Ectodermal cell (in vitro differentiated cells): ENCODE data around the gene GPD2.

ENCODE experiments used
- H3K27ac ChIP-seq: 2 replicates; pipeline ENCODE4 v1.7.0; 2013; ENCODE audit warnings: mild to moderate bottlenecking, low read depth, low read length; ENCODE audit not compliant: insufficient read depth, poor library complexity, severe bottlenecking
- H3K27me3 ChIP-seq: 2 replicates; pipeline ENCODE4 v1.7.0; 2013; ENCODE audit warnings: mild to moderate bottlenecking, low read length; ENCODE audit not compliant: insufficient read depth, control insufficient read depth, poor library complexity, severe bottlenecking
- H3K36me3 ChIP-seq: one replicate; pipeline ENCODE4 v1.7.0; 2013; ENCODE audit warnings: low read length; ENCODE audit not compliant: control insufficient read depth, insufficient read depth
- H3K4me1 ChIP-seq: one replicate; pipeline ENCODE4 v1.7.0; 2013; ENCODE audit warnings: low read length; ENCODE audit not compliant: control insufficient read depth, insufficient read depth
- H3K4me3 ChIP-seq: 2 replicates; pipeline ENCODE4 v1.7.0; 2013; ENCODE audit warnings: low read depth, low read length, control low read depth; ENCODE audit not compliant: insufficient read depth
- H3K9me3 ChIP-seq: 2 replicates; pipeline ENCODE4 v1.7.0; 2013; ENCODE audit warnings: mild to moderate bottlenecking, low read length, moderate library complexity; ENCODE audit not compliant: control insufficient read depth
- WGBS, 2 experiments: methylation state at CpG; one replicate each; pipeline ENCODE4 v1.1.7; 2013; ENCODE audit warnings: missing lambda C conversion rate in 2 of 2; 5-methylcytosine and 5-hydroxymethylcytosine counted together

GPD2 gene

DNA sequence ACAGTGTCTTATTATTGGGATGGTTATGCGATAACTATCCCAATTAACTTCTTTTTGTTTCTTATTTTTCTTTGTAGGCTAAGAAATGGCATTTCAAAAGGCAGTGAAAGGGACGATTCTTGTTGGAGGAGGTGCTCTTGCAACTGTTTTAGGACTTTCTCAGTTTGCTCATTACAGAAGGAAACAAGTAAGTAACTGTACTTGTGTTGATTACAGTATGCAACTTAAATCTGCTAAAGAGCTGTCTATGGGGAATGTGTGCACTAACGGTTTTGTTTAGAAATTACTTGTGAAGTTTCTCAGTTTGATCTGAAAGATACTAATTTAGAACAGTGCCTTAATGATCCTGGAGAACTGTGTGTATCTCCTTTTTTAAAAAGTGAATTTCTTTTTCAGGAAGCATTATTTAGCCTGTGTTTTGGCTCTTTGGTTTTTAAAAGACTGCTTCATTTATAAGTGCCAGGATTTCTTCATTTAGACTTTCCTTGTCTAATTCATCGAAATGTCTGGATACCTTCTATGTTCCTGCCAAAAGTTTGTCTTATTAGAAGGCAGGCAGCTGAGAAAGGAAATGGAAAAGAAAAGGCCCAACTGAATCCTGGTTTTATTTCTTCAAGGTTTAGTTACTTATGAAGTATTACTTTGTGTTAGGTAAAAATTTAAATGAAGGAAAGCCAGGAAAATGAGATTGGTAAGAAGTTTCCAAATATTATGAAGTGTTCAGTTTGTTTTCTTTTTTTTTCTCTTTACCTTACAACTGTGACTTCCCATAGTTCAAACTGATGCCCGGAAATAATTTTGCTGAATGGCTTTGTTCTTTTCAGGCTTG, 40.1 kb downstream of the GPD2 start:
- H3K27me3 ChIP-seq: no peaks in the 10 kb centered on the region
- no peak overlapping the region for H3K27ac ChIP-seq
- H3K9me3 ChIP-seq: no peaks in the 10 kb centered on the region
- WGBS, 2 experiments: 93 to 98% methylated on average over 4 to 5 of the region's 5 CpGs
- no peaks in the 10 kb centered on the region for H3K4me1 ChIP-seq
- no peak overlapping the region for H3K4me3 ChIP-seq
- H3K36me3 ChIP-seq: no peaks in the 10 kb centered on the region

DNA sequence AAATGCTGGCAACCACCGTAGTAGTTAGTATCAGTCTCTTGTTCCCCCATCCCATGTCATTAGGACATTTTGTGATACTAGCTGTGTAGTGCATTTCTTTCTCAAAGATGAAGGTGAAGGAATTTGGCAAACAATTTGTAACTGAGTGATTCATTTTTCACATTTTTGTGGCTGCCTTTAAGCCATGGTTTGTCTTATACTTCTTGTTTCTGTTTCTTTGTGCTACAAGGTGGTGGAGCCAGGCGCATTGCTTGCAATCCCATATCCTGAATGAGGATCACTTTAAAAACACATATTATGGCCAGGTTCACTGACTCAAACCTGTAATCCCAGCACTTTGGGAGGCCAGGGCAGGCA, 40.6 kb downstream of the GPD2 start:
- Histone ChIP-seq H3K4me1 (no peaks in the 10 kb centered on the region), H3K4me3 (no peak overlapping the region), H3K9me3 (no peaks in the 10 kb centered on the region), H3K36me3 (no peaks in the 10 kb centered on the region), H3K27me3 (no peaks in the 10 kb centered on the region), H3K27ac (no peak overlapping the region)
- WGBS, 2 experiments: 83 to 91% methylated on average over 2 of the region's 2 CpGs

DNA sequence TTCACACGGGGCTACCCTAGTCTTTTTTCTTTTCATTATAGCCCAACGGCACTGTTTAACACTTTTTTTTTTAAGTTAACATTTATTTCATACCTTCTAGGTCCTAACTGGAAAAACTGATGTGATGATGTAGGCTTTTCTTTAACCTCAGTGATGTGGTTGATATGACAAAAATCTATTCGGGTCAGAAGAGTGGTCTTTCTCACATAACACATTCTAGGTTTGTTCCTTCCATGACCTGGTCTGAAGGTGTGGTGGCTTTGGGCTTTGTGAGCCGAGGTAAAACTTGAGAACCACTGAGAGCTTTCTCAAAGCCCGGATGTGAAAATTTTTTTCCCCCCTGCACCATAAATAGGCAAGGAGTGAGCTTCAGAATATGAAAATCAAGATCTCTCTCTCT, 44.2 kb downstream of the GPD2 start:
- H3K4me1 ChIP-seq: no peaks in the 10 kb centered on the region
- H3K9me3 ChIP-seq: no peaks in the 10 kb centered on the region
- H3K4me3 ChIP-seq: no peak overlapping the region
- 86 to 91% methylated on average over 5 of the region's 5 CpGs for WGBS, 2 experiments
- no peaks in the 10 kb centered on the region for H3K36me3 ChIP-seq
- H3K27me3 ChIP-seq: no peaks in the 10 kb centered on the region
- H3K27ac ChIP-seq: no peak overlapping the region

DNA sequence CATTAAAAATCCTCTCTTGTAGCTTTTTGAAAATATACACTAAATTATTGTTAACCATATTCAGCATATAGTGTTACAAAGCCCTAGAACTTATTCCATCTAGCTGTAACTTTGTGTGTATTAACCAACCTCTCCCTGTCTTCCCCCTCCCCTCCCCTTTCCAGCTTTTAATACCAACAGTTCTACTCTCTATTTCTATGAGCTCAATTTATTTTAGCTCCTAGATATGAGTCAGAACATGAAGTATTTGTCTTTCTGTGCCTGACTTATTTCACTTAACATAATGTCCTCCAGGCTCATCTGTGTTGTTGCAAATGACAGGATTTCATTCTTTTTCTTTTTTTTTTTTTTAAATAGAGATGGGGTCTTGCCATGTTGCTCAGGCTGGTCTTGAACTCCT, 45.1 kb downstream of the GPD2 start:
- H3K27me3 ChIP-seq: no peaks in the 10 kb centered on the region
- H3K36me3 ChIP-seq: no peaks in the 10 kb centered on the region
- no peaks in the 10 kb centered on the region for H3K9me3 ChIP-seq
- H3K4me3 ChIP-seq: no peak overlapping the region
- H3K4me1 ChIP-seq: no peaks in the 10 kb centered on the region
- no peak overlapping the region for H3K27ac ChIP-seq

DNA sequence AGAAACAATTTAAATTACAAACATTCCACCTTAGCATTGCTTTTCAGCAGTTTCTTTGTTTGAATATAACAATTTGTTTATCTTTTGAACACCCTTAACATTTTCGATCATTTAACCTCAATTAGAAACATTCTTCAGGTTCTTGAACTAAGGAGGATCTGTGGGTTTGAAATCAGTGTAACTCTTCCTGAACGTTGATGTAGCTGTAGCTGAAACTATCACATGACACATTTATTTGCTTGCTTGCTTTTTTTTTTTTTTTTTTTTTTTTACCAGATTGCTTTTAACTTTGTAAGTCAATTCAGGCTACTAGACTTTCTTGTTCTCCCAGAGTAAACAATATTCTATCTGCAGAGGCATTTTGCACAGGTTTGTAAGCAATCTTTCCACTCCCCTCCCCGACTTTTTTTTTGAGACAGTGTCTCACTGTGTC, 47.6 kb downstream of the GPD2 start:
- Histone ChIP-seq H3K9me3 (no peaks in the 10 kb centered on the region), H3K4me3 (no peak overlapping the region), H3K27me3 (no peaks in the 10 kb centered on the region), H3K4me1 (no peaks in the 10 kb centered on the region), H3K27ac (no peak overlapping the region), H3K36me3 (no peaks in the 10 kb centered on the region)
- 83 to 92% methylated on average over 2 to 3 of the region's 3 CpGs for WGBS, 2 experiments

DNA sequence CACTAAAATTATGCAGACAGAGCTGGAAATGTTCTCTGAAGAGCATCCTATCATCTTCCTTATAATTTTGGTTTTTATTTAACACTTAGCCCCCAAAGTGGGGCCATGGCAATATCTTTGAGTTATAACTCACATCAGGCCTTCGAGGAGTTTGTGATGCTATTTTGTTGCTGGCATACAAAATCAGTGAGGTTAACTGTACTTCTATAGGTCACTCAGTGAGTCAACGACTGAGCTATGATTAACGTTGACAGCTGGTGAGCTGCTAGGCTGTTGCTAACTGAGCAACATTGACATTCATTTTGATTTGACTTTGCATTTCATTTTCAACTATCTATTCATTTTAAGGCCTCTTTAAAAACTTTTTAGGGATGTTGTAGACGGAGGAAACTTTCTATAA, 50.0 kb downstream of the GPD2 start:
- Histone ChIP-seq H3K27me3 (no peaks in the 10 kb centered on the region), H3K36me3 (no peaks in the 10 kb centered on the region), H3K27ac (no peak overlapping the region), H3K4me1 (no peaks in the 10 kb centered on the region), H3K9me3 (no peaks in the 10 kb centered on the region), H3K4me3 (no peak overlapping the region)
- 88 to 89% methylated on average over 3 of the region's 4 CpGs for WGBS, 2 experiments

DNA sequence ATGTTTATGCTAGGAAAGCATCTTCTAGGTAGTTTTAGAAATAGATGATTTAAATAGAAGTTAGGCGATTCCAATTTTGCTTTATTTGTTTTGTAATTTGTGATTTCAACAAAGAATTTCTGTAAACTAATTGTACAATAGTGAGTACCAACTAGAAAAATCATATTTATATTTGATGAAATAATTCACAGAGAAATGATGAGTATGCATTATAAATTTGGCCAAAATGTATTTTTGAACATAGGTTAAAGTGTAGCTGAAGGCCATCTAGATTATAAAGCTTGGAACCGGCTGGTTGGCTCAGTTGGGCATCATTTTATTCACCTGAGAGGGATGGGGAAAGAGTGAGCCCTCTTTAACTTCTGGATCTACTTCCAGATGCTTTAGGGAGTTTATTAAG, 50.4 kb downstream of the GPD2 start:
- WGBS, 2 experiments: 91 to 100% methylated on average over 1 to 2 of the region's 2 CpGs

DNA sequence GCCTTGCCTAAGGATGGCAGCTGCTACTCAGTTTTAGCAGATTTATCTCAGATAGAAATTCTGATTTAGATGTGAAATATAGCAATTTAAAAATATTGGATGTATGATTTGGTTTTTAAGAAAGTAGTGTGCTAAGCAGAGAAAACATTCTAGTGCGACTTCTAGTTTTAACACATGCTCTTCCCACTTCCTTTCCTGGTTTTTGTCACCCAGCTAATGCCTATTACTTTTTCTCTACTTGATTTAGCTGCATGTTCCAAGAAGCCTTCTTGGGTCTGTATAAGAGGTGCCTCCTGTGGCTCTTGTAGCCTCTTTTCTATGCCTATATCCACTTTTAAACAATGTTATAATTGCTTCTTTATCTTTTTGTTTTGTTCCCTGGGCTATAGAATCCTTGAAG, 53.0 kb downstream of the GPD2 start:
- no peaks in the 10 kb centered on the region for H3K36me3 ChIP-seq
- H3K27me3 ChIP-seq: no peaks in the 10 kb centered on the region
- H3K9me3 ChIP-seq: no peaks in the 10 kb centered on the region
- no peak overlapping the region for H3K4me3 ChIP-seq
- no peak overlapping the region for H3K27ac ChIP-seq
- no peaks in the 10 kb centered on the region for H3K4me1 ChIP-seq
- 94 to 100% methylated on average over 1 of the region's 1 CpG for WGBS, 2 experiments

More for the DNA sequence above, 50.4 kb downstream of the GPD2 start:
- Histone ChIP-seq H3K9me3 (no peaks in the 10 kb centered on the region), H3K36me3 (no peaks in the 10 kb centered on the region), H3K4me1 (no peaks in the 10 kb centered on the region), H3K4me3 (no peak overlapping the region), H3K27ac (no peak overlapping the region), H3K27me3 (no peaks in the 10 kb centered on the region)

DNA sequence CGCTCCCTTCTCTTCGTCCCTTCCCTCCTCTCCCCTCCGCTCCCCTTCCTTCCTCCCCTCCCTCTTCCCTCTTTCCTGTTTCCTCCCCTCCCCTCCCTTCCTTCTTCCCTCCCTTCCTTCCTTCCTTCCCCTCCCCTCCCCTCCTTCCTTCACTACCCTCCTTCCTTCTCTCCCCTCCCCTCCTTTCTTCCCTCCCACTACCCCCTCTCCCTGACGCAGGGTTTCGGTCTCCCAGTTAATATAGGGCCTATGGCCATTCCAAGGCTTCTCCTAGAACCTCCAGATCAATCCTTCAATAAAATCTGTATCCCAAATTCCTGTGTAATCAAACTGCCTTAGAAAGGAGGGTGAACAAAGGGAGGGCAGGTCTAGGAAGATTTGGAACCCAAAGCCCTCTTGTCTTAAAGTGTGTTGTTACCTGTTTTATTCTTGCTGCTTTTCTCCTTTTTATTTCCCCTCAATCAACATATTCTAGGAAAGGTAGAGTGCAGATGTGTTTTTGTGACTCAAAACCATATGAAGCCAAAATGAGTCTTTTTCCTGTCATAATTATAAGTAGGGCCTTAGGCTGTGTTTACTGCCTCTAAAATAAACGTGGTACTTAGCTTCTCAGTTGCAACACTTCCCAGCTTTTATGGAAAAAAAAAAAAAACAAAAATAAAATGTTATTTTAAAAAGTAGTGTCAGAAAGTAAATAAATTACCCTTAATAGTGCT, 53.7 kb downstream of the GPD2 start:
- no peaks in the 10 kb centered on the region for H3K4me1 ChIP-seq
- no peak overlapping the region for H3K4me3 ChIP-seq
- H3K27me3 ChIP-seq: no peaks in the 10 kb centered on the region
- no peaks in the 10 kb centered on the region for H3K9me3 ChIP-seq
- H3K27ac ChIP-seq: no peak overlapping the region
- 85 to 97% methylated on average over 3 to 4 of the region's 6 CpGs for WGBS, 2 experiments
- H3K36me3 ChIP-seq: no peaks in the 10 kb centered on the region

DNA sequence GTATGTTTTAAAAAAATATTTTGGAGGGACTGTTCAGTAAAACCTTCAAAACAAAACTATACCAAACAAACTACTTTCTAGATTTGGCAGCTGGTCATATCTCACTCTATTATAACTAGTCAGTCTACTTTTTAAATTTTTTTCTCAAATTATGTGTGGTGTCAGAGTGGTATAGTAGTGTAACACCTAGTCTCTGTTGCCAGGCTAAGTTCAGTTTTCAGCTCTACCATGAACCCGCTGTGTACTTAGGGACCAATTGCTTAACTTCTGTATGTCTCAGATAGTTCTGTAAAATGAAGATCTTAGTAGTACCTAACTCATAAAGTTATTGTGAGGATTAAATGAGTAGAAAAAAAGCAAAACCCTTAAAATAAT, 54.3 kb downstream of the GPD2 start:
- H3K27me3 ChIP-seq: no peaks in the 10 kb centered on the region
- H3K4me1 ChIP-seq: no peaks in the 10 kb centered on the region
- H3K36me3 ChIP-seq: no peaks in the 10 kb centered on the region
- no peak overlapping the region for H3K27ac ChIP-seq
- H3K4me3 ChIP-seq: no peak overlapping the region
- 95 to 100% methylated on average over 1 of the region's 1 CpG for WGBS, 2 experiments
- no peaks in the 10 kb centered on the region for H3K9me3 ChIP-seq
